GM10248 (cell line): ENCODE measurements around the gene RNF214.

Experiments used
- CTCF ChIA-PET: fragments of 300-600 bp; sonication (Branson Sonifier 250); formaldehyde crosslinking; extraction: SDS; loops from one replicate; lab custom pipeline; 2021; ENCODE audit warnings: antibody characterized with exemption; lab: Yijun Ruan, JAX
- POLR2A ChIA-PET: fragments of 350-650 bp; sonication (Branson Sonifier 250); formaldehyde crosslinking; extraction: SDS; loops from one replicate; lab custom pipeline; 2020; ENCODE audit warnings: antibody characterized with exemption; lab: Yijun Ruan, JAX
- DNase-seq: peaks from one replicate; pipeline ENCODE4 v3.0.0; 2012; ENCODE audit errors: extremely low spot score
- TF ChIP-seq, protein P1 (sequence below): IDR thresholded peaks from 2 replicates; pipeline ENCODE4 v1.5.1; 2012; ENCODE audit warnings: mild to moderate bottlenecking, low read depth; ENCODE audit errors: extremely low read depth, missing control alignments, control extremely low read depth

RNF214 gene

DNA sequence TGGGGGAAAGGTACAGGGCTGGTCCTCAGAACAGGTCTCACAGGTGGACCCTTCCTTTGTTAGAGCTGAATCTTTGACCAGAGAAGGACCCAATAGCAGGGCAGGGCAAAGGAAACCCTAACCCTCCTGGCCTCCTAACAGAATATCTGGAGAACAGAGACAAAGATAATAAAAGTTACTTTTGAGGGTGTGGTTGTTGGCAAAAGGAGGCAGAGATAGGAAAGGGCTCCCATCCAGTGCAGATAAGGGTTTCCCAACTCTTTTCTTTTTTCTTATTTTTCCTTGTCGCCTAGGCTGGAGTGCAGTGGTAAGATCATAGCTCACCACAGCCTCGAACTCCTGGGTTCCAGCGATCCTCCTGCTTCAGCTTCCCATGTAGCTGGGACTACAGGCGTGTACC is 12.5 kb upstream of the RNF214 start:
- ChIA-PET CTCF (interaction anchor here (1.2 to 3.4 kb wide), 5 partner anchors 8 to 488 kb away, joined by 3 to 23 read pairs (median 4); partner anchors contain the start of gene APOA5), POLR2A (no interaction called here)
- TF ChIP-seq, protein P1, sequence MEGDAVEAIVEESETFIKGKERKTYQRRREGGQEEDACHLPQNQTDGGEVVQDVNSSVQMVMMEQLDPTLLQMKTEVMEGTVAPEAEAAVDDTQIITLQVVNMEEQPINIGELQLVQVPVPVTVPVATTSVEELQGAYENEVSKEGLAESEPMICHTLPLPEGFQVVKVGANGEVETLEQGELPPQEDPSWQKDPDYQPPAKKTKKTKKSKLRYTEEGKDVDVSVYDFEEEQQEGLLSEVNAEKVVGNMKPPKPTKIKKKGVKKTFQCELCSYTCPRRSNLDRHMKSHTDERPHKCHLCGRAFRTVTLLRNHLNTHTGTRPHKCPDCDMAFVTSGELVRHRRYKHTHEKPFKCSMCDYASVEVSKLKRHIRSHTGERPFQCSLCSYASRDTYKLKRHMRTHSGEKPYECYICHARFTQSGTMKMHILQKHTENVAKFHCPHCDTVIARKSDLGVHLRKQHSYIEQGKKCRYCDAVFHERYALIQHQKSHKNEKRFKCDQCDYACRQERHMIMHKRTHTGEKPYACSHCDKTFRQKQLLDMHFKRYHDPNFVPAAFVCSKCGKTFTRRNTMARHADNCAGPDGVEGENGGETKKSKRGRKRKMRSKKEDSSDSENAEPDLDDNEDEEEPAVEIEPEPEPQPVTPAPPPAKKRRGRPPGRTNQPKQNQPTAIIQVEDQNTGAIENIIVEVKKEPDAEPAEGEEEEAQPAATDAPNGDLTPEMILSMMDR = no peak
- no peak for DNase-seq

DNA sequence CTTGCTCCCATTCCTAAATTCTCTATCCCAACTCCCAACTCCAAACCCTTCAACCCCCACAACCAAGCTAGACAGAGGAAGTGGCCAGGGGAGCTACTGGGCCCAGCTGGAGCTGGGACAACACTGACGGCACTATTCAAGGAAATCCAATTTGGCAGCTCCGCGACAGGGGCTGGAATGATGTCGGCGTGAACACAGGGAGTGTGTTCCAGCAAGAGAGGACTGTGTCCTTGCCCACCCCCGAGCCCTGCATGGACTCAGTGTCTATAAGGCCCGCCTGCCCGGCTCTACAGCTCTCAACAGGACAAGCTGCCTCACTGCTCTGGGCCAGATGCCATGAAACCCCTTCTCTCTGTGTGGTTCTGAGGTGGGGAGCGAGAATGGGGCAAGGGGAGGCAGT is 11.9 kb upstream of the RNF214 start:
- ChIA-PET POLR2A (no interaction called here), CTCF (interaction anchor here (1.4 to 3.4 kb wide), 4 partner anchors 9 to 488 kb away, joined by 3 to 23 read pairs (median 12); partner anchors contain the start of genes PCSK7 and RNF214)
- no peak for DNase-seq
- TF ChIP-seq, protein P1 = no peak

DNA sequence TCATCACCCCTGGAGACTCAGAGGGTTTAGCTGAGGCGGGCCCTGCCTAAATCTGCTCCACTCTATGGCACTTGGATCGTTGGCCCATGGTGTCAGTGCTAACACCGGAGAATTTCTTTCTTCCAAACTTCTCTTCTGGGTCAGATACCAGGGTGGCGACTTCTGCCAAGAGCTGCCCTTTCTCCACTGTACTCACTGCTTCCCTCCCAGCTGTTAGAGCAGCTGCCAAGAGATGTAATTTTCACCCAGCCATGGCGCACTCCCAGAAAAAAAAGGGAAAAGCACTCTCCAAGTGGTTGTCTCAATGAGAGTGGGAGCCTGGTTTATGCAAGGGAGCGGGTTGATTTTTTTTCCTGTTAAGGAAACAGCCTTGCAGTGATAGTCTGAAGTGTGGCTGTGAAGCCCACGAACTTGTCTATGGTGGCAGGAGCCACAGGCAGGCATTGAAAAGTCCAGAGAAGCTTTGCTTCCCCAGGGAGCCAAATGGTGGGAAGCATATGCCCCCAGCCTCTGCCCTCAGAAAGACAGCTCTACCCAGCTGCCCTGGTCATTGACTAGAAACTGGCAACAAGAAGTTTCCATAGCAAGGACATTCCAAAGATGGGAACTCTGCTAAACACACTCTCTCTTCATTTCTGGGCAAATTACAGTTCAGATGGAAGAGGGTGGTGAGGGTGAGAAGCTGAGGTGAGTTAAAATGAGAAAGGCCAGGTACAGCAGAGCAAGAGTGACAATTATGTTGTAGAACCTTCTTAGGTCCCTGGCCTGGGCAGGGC is 11.3 kb upstream of the RNF214 start:
- CTCF ChIA-PET = interaction anchor here (0.7 to 3.4 kb wide), 6 partner anchors 10 to 115 kb away, joined by 3 to 23 read pairs (median 6); partner anchors contain the start of genes PCSK7 and RNF214

DNA sequence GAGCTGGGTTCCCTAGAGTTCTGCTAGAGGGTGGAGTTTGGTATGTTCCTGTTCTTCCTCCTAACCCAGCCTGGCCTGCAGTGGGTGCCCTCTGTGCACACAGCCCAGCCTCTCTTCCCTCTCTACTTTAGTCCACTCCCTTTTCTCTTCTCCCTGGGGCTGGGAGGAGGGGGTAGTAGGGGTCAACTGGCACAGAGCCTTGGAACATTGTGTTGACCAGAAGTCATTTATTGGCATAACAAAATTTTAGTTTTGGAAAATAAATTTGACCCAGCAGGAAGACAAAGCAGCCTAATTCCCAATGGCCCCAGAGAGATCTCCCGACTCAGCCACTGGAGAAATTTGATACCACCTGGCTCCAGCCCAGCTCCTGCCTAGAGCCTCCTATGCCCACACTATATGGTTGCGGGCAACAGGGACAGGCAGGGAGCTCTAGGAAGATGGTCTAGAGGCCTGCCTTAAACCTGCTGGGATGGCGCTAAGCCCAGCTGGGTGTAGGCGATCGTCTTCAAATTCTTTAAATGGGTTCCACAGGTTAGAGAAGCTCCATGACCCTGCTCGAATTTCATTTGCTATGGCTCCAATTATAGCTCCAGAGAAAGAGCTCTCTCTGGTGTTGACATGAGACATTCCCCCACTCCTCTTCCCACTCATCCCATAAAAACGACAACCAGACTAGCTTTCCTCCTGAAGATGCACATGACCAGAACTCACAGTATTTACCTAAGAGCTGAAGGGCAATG is 10.5 kb upstream of the RNF214 start:
- ChIA-PET CTCF (interaction anchor here (0.7 to 3.4 kb wide), 6 partner anchors 9 to 116 kb away, joined by 3 to 23 read pairs (median 6); partner anchors contain the start of genes PCSK7 and RNF214), POLR2A (no interaction called here)
- no peak for DNase-seq
- TF ChIP-seq, protein P1 = no peak

More for the DNA sequence above, 11.3 kb upstream of the RNF214 start:
- TF ChIP-seq, protein P1 = no peak
- POLR2A ChIA-PET = no interaction called here
- DNase-seq = no peak

DNA sequence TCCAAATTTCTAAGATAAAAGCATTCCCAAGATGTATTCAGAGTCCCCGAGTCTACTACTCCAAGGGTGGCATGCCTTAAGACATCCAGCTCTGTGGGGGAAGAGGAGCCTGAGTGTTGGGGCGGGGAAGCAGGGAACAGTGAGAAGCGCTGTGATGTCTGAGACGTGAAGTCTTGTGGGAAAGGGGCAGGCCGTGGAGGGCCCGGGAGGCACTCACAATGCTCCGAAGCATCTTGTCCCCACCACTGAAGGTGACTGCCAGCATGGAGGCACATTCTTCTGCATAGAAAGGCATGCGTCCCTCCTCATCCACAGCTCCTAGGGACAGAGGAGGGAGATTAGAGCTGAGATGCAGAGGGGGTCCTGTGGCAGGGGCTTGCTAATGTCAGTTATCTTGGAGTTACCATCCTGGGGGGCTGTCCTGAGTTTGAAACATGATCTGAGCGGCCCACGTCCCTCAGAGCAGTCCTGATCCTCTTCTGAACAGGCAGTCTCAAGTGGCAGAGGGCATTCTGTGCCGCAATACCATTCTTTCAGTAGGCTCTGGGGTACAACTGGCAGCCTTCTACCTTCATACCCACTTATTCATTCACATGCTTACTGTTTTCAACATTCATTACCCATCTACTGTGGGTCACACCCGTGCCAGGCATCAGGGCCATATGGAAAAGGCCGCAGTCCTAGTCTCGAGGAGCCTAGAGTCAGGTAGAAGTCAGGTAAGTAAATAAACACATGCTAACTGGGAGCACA is 9.3 kb upstream of the RNF214 start:
- POLR2A ChIA-PET = no interaction called here

More for the DNA sequence above, 9.3 kb upstream of the RNF214 start:
- DNase-seq = no peak
- TF ChIP-seq, protein P1 = no peak
- CTCF ChIA-PET = interaction anchor here (0.8 to 9.2 kb wide), 4 partner anchors 8 to 117 kb away, joined by 3 to 118 read pairs (median 18); partner anchors contain the start of genes PCSK7, RNF214 and SIDT2
